Adrenal gland (tissue), 12 donors: ENCODE measurements around the gene PRH1. TPM values are rescaled to one million over a fixed set of nuclear protein-coding genes. Genes with fewer than 3 reads are reported as not detected.

Experiments
- DNase-seq, 7 donors: peaks; one replicate each; pipeline ENCODE4 v3.0.0-alpha.2; 2019 to 2020
- H3K27ac ChIP-seq, 5 donors: fragments of 200-600 bp; sonication (generic) in 4 of 5; 1 replicate in 3 of 5; 2 replicates in 2 of 5; pipeline versions ENCODE4 v1.5.1 to v1.8.0; 2016 to 2020; ENCODE audit warnings: mild to moderate bottlenecking in 1 of 5
- H3K27me3 ChIP-seq: fragments of 200-600 bp; 2 replicates; pipeline ENCODE4 v1.8.0; 2021
- H3K36me3 ChIP-seq, 2 donors: fragments of 200-600 bp; replicated peaks in 1 of 2; 1 replicate in 1 of 2; 2 replicates in 1 of 2; pipeline versions ENCODE4 v1.5.1 to v1.8.0; 2018 to 2022
- H3K4me1 ChIP-seq, 2 donors: fragments of 200-600 bp; replicated peaks in 1 of 2; 1 replicate in 1 of 2; 2 replicates in 1 of 2; pipeline versions ENCODE4 v1.5.1 to v1.8.0; 2018 to 2021
- H3K4me3 ChIP-seq, 4 donors: fragments of 200-600 bp; sonication (generic) in 3 of 4; one replicate each; pipeline ENCODE4 v1.5.1; 2016 to 2018
- H3K9me3 ChIP-seq, 3 donors: fragments of 200-600 bp; sonication (generic) in 1 of 3; replicated peaks in 1 of 3; 1 replicate in 2 of 3; 2 replicates in 1 of 3; pipeline versions ENCODE4 v1.5.1 to v1.8.0; 2016 to 2021
- CTCF ChIP-seq, 6 experiments: fragments of 450-650 bp in 4 of 6; fragments of 200-600 bp in 2 of 6; sonication (generic) in 1 of 6; IDR thresholded peaks; 1 replicate in 5 of 6; 2 replicates in 1 of 6; pipeline versions ENCODE4 v1.5.1 to v1.8.0; 2016 to 2021; ENCODE audit warnings: antibody characterized with exemption in 6 of 6, mild to moderate bottlenecking in 2 of 6, moderate library complexity in 1 of 6
- POLR2A ChIP-seq, 2 donors: fragments of 450-650 bp; IDR thresholded peaks; one replicate each; pipeline ENCODE4 v1.6.1; 2017; ENCODE audit warnings: antibody characterized with exemption in 2 of 2, mild to moderate bottlenecking in 2 of 2, moderate library complexity in 1 of 2
- WGBS, 4 donors: extraction: QIAGEN DNeasy Blood & Tissue Kit in 2 of 4; methylation state at CpG; one replicate each; pipeline versions ENCODE4 v1.1.5 to v1.1.7; 2013 to 2017; 5-methylcytosine and 5-hydroxymethylcytosine counted together
- intact Hi-C, 2 donors: fragments of 100-400 bp; cut with DNase I; formaldehyde crosslinking; loops; one replicate each; pipeline versions ENCODE4 v1.14.1 to v1.15.0; 2022 to 2023
- polyA plus RNA-seq, 3 donors: library from polyadenylated mRNA; stranded (reverse); fragments of 200-250 nt in 2 of 3; fragments of 350-450 nt in 1 of 3; fragmentation: Illumina TruSeq in 1 of 3; extraction: RNeasy Lipid Tissue Mini Kit (QIAGEN cat#74804) in 1 of 3; gene quantifications; one replicate each; pipeline ENCODE4 v1.2.3, GENCODE V29; 2013 to 2014
- total RNA-seq, 9 donors: library from RNA; depleted of rRNA in 4 of 9; stranded (reverse); fragments of >200 nt in 4 of 9; fragments of 120-200 nt in 1 of 9; fragmentation: NEBNext Ultra II Directional in 1 of 9; extraction: Animal tissue kit (Norgen Biotek cat#: 25700) in 1 of 9; gene quantifications; one replicate each; pipeline versions ENCODE4 v1.1.0 to v1.2.4, GENCODE V29; 2013 to 2023
- donor health status: healthy with polysubstance abuse.
- donor health status: Bipolar disorder and iron deficiency.
- donor health status: DM: yes; HTN: yes; CAD: no.
- donor health status: DM: no; HTN: no; CAD: no.
- donor health status: DM: no; HTN: no; CAD: no.
- donor health status: DM: yes; HTN: yes; CAD: no.

Gene PRH1
- total and polyA plus RNA-seq, 12 donors, result 4.3 to 81.4 (median 17.0) TPM

GRCh38 chr12:10855807-10856206, 28.2 kb downstream of the PRH1 start:
- TF ChIP-seq POLR2A (IDR thresholded peaks at IDR 0.05) (no peak), CTCF (IDR thresholded peaks at IDR 0.05) (no peak)
- Histone ChIP-seq H3K4me3 (no peak overlapping the region), H3K36me3 (no peaks in the 10 kb centered on the region), H3K27ac (no peak overlapping the region), H3K4me1 (no peaks in the 10 kb centered on the region), H3K9me3 (peaks cover 0 to 8% (median 0%) of the 10 kb centered on the region in 3 donors), H3K27me3 (no peaks in the 10 kb centered on the region)
- intact Hi-C loops, result no loop called here
- 92 to 100% (median 95%) methylated on average over 1 to 2 of the region's 2 CpGs for WGBS, 4 donors
- DNase-seq, result no peak

GRCh38 chr12:10853776-10854175, 30.3 kb downstream of the PRH1 start:
- H3K27me3 ChIP-seq, result no peaks in the 10 kb centered on the region
- no peaks in the 10 kb centered on the region for H3K4me1 ChIP-seq
- TF ChIP-seq CTCF (IDR thresholded peaks at IDR 0.05) (no peak), POLR2A (IDR thresholded peaks at IDR 0.05) (no peak)
- 82 to 93% (median 88%) methylated on average over 2 of the region's 2 CpGs for WGBS, 4 donors
- no peak for DNase-seq
- H3K4me3 ChIP-seq, result no peak overlapping the region
- intact Hi-C loops, result no loop called here
- no peak overlapping the region for H3K27ac ChIP-seq
- H3K36me3 ChIP-seq, result no peaks in the 10 kb centered on the region
- H3K9me3 ChIP-seq, result peaks cover 0 to 8% (median 0%) of the 10 kb centered on the region in 3 donors

GRCh38 chr12:10851243-10851858, 32.7 kb downstream of the PRH1 start:
- intact Hi-C loops, result no loop called here
- no peak for DNase-seq
- H3K27me3 ChIP-seq, result no peaks in the 10 kb centered on the region
- WGBS, 4 donors, result 95 to 98% (median 96%) methylated on average over 4 of the region's 4 CpGs
- no peak overlapping the region for H3K4me3 ChIP-seq
- H3K36me3 ChIP-seq, result no peaks in the 10 kb centered on the region
- no peak overlapping the region for H3K27ac ChIP-seq
- no peaks in the 10 kb centered on the region for H3K9me3 ChIP-seq
- TF ChIP-seq CTCF (IDR thresholded peaks at IDR 0.05) (no peak), POLR2A (IDR thresholded peaks at IDR 0.05) (no peak)
- no peaks in the 10 kb centered on the region for H3K4me1 ChIP-seq

GRCh38 chr12:10849425-10849878, 34.6 kb downstream of the PRH1 start, which contains the start of gene PRR4:
PRR4 (minus strand) TSS chr12:10849475; CDS start chr12:10849437, 38 bp downstream.
- Histone ChIP-seq H3K27me3 (no peaks in the 10 kb centered on the region), H3K4me1 (no peaks in the 10 kb centered on the region), H3K36me3 (no peaks in the 10 kb centered on the region), H3K27ac (no peak within 1 kb of the TSS), H3K9me3 (no peaks in the 10 kb centered on the region), H3K4me3 (no peak within 1 kb of the TSS)
- intact Hi-C loops, result no loop called here
- WGBS, 4 donors, result 90 to 93% (median 91%) methylated on average over 4 of the region's 4 CpGs
- DNase-seq, result no peak
- TF ChIP-seq CTCF (IDR thresholded peaks at IDR 0.05) (no peak), POLR2A (IDR thresholded peaks at IDR 0.05) (no peak)
